HG02852 (cell line): Measurements from ENCODE around the gene GOLGA6B.
"Not testable (repeated sequence)": the region's sequence is repeated elsewhere in the genome, so short reads cannot be mapped to it uniquely, and the experiment has no call there.

Experiments
- ATAC-seq: cut with Tn5 transposase; IDR thresholded peaks from one replicate; pipeline ENCODE4 v1.9.1; 2021; ENCODE audit warnings: mild to moderate bottlenecking, moderate library complexity; ENCODE audit not compliant: unreplicated experiment

Gene GOLGA6B, protein sequence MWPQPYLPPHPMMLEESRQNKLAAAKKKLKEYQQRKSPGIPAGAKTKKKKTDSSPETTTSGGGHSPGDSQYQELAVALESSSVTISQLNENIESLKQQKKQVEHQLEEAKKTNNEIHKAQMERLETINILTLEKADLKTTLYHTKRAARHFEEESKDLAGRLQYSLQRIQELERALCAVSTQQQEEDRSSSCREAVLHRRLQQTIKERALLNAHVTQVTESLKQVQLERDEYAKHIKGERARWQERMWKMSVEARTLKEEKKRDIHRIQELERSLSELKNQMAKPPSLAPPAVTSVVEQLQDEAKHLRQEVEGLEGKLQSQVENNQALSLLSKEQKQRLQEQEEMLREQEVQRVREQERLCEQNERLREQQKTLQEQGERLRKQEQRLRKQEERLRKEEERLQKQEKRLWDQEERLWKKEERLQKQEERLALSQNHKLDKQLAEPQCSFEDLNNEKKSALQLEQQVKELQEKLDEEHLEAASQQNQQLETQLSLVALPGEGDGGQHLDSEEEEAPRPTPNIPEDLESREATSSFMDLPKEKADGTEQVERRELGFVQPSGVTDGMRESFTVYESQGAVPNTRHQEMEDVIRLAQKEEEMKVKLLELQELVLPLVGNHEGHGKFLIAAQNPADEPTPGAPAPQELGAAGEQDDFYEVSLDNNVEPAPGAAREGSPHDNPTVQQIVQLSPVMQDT

DNA sequence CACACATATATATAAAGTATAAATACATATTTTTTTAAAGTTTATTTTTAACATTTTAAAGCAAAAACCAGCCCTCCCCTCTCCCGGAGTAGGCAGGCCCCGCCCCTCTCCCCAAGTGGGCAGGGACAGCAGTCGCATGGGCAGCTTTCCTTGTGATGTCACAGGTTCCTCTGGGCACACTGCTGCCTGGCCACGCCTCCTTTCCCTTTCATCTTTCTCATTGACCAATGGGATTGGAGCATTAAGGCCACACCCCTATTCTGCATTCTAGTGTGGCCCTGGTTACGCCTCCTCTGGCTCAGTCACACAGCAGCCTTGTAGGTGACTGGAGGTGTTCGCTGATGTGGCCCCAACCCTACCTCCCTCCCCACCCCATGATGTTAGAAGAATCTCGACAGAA is at the start of gene GOLGA6B:
TSS of gene GOLGA6B (plus strand) at position 301 of the 400 bp plus-strand sequence. CDS start at position 342, 41 bp downstream.
- not testable (repeated sequence) for ATAC-seq

DNA sequence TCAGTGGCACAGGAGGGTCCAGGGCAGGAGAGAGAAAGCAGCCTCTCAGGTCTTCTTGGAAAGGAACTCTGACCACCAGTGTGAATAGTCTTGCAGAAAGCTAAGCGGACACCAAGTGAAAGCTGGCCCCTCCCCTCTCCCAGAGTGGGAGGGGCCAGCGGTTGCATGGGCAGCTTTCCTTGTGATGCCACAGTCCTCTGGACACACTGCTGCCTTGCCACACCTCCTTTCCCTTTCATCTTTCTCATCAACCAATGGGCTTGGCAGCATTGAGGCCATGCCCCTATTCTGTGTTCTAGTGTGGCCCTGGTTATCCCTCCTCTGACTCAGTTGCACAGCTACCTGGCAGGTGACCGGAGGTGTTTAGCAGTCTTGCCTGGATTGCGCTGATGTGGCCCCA is 49.7 kb upstream of the GOLGA6B start:
- ATAC-seq: no peak

DNA sequence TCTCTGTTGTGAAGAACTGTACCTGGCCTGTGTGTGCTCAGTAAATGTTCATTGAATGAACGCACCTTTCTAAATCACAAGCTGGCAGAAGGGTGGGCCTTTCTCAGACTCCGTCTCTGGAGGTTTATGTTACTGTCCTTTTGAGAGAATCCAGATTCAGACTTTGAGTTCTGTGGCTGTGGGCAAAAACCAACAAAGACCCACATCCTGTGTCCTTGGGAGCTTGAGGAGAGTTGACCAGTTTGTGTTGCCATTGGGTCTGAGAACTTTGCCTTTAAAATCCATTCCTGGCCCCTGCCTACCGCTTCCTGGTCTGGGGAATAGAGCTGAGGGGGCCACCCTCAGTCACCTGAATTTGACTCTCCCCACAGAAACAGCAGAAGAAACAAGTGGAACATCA is 46.4 kb upstream of the GOLGA6B start:
- ATAC-seq: not testable (repeated sequence)

DNA sequence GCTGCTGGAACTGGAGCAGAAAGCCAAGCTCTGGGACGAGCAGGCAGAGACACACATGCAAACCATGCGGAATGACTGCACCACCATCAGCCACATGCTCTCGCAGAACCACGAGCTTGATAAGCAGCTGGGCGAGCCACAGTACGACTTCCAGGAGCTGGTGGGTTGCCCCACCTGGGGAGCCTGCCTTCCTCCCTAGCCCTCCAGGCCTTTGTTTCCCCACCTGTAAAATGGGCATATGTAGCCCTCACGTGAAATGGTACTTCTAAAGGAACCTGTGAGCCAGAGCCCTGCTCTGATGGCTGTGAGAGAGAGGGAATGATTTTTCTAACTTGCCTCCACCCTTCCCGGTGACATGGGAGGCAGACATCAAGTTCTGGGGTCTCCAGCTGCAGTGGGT is 44.6 kb upstream of the GOLGA6B start:
- no peak for ATAC-seq

DNA sequence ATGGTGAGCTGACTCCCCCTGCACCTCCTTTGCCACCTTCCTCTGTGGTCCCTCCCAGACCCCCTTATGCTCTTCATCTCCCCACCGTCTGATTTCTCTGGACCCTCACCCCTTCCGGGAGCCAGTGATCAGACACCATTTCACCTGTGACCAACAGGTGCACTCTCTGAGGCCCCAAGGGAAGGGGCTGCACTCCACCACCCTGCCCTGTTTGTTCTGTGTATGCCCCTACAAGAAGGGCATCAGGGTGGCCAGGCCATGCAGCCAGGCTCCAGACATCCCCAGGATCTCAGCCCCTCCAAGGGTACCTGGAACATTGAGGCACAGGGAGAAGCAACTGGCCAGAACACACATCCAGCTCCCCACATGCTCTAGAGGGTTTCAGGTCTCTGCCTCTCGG is 42.2 kb upstream of the GOLGA6B start:
- not testable (repeated sequence) for ATAC-seq

DNA sequence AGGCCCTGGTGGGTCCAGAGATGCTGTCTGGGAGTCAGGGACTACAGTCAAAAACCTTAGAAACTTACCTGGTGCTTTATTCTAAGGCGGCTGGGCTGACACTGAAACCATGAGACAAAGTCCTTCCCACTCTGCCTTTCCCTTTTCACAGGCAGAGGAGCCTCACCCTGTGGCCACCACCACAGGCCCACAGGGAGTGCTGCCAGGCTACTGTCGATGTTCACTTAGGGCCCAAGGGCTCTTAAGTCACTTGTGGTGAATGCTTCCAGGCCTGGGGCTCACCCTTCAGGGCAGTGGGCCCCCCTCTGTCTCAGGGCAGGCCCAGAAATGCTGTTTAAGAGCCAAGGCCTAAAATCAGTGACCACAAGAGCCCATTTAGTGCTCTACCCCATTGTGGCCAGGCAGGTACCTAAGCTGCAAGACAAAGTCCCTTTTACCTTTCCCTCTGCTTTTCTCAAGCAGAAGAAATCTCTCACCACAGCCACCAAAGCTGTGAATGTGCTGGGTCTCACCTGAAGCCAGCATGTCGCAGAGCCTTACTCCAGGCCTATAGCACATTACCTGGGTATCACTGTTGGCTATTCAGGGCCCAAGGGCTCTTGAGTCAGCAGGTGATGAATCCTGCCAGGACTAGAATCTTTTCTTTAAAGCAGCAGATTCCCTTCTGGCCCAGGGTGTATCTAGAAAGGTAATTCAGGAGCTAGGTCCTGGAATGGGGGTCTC is 39.5 kb upstream of the GOLGA6B start:
- no peak for ATAC-seq

DNA sequence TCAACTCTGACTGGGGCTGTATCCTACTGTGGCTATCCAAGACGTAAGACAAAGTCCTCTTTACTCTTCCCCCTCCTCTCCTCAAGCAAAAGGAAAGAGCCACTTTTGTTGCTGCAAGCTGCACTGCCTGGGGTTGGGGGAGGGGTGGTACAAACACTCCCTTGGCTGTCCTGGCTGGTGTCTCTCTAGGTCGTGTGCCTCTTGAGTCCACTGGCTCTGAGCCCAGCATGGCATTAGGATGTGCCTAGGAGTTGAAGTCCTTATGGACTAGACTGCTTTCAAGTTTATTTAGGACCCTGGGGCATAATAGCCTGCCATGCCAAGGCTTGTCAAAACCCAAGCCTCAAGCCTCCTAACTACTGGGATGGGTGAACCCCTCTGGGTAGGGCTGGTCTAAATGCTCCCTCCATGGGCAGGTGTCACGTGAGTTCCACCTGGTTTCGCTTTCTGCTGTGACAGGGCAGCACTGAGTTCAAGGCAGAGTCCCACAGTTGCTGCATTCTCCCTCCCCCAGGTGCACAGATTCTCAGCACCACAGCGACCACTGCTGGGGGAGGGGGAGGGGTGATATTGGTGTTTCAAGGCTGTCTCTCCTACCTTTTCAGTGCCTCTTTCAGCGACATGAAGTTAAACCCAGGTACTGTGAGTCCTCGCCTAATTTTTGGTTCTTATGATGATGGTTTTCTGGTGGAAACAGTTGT is 38.8 kb upstream of the GOLGA6B start:
- ATAC-seq: not testable (repeated sequence)

DNA sequence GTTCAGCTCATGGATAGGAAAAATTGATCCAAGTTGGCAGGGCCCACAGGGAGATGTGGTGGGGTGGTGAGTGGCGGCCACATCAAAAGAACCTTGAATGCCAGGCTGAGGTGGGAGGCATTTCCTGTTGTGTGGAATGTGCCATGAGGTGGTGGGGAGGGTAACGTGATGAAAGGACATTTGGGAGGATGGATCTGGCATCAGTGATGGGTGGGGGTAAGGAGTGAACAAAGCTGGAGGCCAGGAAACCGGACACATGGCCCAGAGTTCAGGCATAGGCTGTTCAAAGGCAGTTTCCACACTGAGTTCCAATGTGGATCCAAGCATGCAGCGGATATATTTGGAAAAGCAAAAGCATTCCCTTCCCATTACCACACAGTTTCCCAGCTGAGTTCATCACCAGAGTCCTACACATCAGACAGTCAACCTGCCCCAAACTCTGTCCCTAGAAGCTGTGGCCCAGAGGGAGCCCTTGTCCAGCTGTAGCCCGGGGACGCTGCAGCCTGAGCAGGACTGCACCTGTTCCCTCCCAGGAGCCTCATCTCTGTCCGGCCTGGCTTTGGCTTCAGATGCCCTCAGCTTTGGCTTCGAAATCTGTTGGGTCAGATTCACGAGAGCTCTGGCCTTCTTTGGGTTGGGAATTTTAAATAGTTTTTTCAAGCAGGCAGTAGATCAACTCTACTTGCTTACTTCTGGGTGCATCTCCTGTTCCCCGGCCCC is 37.8 kb upstream of the GOLGA6B start:
- ATAC-seq: no peak

DNA sequence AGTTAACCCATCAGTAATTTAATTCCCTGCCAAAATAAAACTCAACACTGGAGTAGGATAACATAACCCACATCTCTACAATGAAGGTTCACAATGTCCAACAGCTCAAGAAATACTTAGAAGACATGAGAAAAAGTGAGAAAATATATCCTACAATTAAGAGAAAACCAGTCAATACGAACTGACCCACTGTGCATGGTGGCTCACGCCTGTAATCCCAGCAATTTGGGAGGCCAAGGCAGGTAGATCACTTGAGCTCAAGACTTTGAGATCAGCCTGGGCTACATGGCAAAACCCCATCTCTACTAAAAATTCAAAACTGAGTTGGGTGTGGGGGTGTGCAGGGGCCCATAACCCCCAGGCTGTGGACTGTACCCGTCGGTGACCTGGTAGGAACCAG is 30.6 kb upstream of the GOLGA6B start:
- ATAC-seq: not testable (repeated sequence)

DNA sequence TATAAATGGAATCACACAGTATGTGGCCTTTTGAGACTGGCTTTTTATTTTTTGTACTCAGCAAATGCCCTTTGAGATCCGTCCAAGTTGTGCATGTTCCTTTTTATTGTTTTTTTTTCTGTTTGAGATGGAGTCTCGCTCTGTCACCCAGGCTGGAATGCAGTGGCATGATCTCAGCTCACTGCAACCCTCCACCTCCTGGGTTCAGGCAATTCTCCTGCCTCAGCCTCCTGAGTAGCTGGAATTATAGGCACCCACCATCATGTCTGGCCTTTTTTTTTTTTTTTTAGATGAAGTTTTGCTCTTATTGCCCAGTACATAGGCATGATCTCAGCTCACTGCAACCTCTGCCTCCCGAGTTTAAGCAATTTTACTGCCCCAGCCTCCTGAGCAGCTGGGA is 28.3 kb upstream of the GOLGA6B start:
- not testable (repeated sequence) for ATAC-seq

DNA sequence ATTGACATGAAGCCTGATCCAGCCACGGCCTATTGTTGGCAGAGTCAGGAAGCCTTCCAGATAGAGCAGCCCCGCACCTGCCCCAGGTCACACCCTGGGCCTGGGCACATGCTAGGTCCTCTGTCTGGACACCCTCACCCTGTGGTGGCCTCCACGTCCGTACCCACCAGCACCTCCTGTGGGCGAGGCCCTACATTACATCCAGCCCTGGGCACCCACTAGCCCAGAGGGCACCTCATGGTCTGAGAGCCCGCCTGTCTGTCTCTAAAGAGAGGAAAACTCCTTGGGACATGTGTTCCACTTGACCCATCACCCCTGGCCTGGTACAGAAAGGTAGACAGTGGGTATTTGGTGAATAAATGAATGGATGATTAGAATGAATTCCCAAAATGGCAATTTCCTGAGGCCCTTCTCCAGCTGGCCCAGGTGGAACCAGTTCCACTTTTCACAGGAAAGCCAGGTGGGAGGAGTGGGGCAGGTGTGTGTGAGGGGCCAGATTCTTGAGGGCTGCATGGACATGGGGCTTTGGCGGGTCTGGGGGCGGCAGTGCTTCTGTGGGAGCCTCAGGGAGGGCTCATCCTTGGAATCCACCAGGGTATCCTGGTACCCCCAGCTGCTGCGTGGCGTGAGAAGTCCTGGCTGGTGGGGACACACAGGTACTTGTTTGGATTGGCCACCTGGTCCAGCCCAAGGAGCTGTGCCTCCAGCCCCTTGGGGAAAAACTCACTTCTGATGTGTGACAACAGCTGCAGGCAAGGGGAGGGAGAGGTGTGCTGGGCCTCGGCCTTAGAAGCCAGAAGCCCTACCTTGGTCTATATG is 26.0 kb upstream of the GOLGA6B start:
- ATAC-seq: not testable (repeated sequence)

DNA sequence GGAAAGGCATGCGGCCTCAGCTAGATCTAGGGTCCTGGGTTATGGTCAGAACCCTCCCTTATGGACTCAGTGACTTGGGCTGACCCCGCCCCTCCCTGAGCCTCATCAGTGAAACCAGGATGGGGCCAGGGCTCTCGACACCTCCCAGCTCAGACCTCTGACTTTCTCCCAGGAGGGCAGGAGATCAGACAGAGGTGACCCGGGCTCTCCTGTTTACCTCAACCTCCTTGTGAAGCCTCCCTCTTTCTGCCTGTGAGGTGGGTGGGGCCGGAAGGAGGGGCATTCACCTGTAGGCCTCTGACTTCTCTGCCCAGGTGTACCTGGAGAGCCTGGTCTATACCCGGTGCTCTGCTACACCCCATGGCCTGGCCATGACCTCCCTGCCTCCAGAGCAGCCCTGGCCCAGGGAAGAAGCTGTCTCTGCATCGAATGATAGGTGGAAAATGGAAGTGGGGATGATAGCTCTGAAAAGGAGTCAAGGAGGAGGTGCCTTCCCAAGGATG is 25.4 kb upstream of the GOLGA6B start:
- ATAC-seq: not testable (repeated sequence)

DNA sequence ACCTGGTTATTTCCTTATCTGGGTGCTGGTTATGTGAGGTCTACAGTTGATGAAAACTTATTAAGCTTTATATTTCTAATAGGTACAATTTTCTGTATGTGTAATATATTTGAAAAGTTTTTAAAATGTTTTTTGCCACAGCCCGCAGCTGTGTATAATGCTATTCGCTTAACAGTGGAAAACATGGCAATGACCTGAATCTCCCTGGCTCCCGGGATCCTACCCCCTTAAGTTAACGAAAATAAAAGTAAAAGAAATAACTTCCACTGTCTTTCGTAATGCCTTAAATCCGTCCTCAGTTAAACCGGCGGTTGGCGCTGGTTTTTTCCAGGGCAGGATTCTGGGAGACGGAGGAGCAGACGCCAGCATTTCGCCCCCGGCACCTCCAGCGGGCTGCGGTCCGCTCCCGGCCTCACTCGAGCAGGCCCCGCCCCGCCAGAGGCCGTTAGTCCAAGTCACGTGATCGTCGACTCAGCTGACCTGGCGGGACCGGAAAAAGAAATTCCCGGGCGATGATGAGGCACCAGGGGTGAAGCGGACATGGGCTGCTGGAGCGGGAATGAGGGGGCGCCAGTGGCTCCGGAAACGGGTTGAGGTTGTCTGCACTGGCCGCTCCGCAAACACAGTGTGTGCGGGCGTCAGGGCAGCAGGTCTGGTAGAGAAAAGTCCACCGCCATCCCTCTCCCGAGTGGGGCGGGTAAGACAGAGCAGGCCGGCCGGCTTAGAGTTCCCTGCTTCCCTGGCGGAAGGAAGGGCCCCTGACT is 17.8 kb upstream of the GOLGA6B start:
- ATAC-seq: not testable (repeated sequence)

DNA sequence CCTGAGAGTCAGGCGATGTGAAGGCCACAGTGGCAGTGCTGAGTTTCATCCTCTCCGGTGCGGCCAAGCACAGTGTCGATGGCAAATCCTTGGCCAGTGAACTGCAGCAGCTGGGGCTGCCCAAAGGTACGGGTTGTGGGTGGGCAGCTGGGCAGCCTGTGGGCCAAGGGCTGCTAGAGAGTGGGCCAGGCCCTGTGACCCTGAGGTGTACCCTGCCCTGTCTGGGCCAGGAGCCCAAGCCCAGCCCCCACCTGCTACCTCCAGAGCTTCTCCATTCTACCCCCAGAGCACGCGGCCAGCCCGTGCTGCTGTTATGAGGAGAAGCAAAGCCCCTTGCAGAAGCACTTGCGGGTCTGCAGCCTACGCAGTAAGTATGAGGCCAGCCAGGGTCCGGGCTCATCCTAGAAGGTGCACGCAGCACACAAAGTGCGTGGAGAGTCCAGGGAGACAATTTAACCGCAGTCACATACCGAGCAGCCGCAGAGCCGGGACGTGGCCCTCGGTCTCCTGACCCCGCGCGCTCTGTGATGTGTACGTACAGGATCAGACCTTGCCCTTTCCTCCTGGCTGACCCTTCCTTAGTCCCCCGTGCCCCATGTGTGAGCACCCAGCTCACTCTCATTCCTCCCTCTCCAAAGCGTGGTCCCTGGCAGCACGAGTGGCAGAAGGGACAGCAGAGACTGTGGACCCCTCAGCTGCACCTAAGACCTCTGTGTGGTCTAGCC is 14.6 kb upstream of the GOLGA6B start:
- not testable (repeated sequence) for ATAC-seq

DNA sequence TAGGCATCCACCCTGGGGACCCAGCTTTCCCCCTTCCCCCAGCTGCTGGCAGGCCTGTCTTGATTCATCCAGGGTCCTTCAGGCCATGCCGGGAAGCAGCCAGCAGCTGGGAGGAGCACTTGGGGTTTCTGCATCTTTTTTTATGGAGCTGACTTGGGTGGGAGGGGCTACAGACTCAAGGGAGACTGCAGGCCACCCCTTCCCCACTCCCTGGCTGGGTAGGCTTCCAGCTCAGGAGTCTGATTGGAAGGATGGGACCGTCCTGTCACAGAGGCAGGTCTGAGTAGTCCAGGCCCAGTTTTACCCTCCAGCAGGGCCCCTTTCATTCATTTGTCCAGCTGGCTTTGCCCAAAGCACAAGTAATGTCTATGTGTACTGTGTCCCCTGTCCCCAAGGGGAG is 12.2 kb upstream of the GOLGA6B start:
- not testable (repeated sequence) for ATAC-seq

DNA sequence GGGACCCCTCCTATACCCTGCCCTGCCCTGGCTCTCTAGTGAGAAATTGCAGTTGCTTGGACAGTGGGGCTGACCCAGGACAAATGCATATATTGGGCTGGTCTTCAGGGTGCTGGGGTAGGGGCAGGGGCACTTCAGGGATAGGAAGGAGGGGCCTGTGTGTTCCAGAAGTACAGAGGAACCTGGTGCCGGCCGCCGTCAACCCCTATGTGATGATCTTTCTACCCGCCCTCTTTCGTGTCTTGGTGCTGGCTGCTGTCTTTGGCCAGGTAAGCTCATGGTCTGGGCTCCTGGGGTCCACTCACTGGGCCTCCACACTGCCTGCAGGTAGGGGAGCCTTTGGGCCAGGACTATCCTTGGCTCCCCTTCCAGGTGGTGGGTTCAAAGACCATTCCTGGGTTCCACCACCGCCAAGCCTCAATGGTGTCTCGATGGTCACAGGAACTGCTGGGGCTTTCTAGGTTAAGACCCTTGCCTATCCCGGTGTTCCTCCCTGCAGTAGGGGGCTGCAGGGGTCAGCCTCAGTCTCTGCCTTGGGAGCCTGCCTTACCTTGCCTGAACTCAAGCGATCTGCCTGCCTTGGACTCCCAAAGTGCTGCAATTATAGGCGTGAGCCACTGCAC is 5.8 kb upstream of the GOLGA6B start:
- not testable (repeated sequence) for ATAC-seq

DNA sequence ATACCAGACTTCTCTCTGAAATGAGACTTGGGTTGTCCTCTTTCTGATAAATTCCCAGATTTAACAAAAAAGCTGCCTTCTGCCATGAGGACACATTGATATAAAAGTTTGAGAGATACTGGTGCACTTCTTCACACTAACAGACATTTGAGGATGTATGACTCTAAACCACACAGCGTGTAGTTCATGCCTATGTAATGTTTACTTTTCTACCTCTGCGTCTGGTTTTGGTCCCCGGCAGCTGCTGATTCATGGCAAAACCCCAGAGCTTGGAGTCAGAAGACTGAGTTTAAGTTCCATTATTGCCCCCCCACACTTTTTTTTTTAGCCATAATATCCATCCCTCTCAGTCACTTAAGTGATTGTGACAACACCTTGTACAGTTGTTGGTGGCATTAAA is 1.5 kb downstream of the GOLGA6B start:
- not testable (repeated sequence) for ATAC-seq
